ENCODE results near the gene PTPRM.

PTPRM gene

DNA sequence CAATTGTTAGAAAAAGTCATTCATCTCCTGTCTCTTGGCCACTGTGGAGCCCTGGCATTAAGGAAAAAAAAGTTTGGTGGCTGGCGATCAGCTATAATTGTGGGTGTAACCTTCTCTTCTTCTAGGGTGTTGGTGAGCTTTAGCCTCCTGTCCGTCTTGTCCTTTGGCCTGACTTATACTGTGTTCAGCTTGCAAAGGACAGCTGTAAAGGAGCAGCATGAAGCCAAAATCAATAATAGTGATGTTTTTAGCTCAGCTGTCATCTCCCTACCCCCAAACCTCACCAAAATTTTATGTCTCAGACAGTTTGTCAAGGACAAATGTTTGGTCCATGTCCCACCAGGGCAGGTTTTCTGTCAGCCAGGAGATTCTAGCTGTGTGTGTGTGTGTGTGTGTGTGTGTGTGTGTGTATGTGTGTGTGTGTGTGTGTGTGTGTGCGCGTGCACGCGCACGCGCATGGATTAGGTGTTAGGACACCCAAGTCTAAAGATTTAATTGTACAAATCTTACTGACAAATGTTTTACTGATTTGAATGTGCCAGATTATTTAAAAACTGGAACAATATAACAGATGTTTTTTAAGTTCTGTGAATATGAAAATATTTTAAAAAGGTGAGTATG, 109.2 kb downstream of the PTPRM start:
- no peak for DNase-seq

GRCh38 chr18:7677001-7677400, 109.9 kb downstream of the PTPRM start:
- DNase-seq: no peak

GRCh38 chr18:7677424-7677823, 110.3 kb downstream of the PTPRM start:
- DNase-seq: no peak

- no peak for DNase-seq
Measured at GRCh38 chr18:7678389-7678788, 111.3 kb downstream of the PTPRM start.

DNA sequence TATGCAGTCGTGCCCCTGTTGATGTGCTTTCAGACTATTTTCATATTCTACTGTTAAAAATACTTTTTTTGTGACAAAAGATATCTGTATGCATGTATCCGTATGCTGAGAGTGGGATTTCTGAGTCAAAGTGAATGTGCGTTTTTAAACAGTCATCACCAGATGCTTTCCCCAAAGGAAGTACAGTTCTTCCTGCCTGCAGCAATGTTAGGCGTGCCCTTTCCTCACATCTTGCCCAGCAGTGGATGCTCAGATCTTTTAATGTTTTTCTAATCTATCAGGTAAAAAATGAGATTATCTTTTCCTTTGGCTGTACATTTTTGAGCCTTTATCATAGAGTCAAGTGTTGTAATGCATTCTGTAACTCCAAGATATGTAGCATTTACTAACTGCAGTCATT, 111.7 kb downstream of the PTPRM start:
- DNase-seq: no peak

GRCh38 chr18:7681298-7681697, 114.2 kb downstream of the PTPRM start:
- DNase-seq: no peak

DNA sequence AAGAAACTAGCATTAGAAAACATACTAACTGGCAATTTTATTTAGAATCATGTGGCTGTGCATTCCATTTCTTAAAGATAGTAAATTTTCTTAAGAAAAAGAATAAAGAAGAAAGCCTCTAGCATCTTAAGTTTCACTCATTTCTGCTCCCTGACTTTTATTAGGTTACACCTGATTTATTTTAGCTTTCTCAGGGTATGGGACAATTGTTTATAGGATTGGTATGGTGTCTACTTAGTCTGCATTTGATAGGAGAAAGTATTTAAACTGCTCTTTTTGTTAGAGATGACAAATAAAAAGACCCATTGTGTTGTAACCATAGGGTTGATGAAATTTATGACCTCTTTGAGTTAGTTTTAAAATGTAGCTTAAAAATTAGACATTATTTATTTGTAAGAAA, 115.2 kb downstream of the PTPRM start:
- no peak for DNase-seq

GRCh38 chr18:7683753-7684152, 116.6 kb downstream of the PTPRM start:
- no peak for DNase-seq

DNA sequence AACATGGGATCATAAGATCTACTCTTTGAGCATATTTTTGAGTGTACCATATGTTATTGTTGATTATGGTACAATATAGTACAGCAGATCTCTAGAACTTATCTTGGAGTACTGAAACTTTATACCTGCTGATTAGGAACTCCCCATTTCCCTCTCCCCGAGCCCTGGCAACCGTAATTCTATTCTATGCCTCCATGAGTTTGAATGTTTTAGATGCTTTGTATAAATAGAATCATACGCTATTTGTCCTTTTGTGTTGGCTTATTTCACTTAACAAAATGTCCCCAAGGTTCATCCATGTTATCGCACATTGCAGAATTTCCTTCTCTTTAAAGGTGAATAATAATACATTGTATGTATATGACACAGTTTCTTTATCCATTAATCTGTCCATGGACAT, 117.2 kb downstream of the PTPRM start:
- DNase-seq: no peak

DNA sequence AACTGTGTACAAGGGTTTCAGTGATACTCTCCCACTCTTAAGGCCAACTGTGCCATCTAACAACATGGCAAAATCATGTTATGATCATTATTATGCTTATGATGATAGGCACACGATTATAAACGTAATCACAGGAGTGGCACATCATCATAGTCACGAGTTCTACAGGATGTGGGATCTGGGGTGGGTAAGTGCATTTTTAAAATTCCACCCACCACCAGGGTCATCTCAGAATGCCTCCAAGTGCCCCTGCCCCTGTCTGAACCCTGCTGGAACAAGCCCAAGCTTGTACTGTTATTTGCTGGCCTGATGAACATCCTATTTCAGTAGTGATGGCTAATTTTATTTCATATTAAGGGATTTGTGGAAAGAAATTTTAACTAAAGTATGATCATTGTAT, 117.8 kb downstream of the PTPRM start:
- no peak for DNase-seq

GRCh38 chr18:7686278-7686677, 119.2 kb downstream of the PTPRM start:
- DNase-seq: no peak

GRCh38 chr18:7688580-7688979, 121.5 kb downstream of the PTPRM start:
- no peak for DNase-seq

DNA sequence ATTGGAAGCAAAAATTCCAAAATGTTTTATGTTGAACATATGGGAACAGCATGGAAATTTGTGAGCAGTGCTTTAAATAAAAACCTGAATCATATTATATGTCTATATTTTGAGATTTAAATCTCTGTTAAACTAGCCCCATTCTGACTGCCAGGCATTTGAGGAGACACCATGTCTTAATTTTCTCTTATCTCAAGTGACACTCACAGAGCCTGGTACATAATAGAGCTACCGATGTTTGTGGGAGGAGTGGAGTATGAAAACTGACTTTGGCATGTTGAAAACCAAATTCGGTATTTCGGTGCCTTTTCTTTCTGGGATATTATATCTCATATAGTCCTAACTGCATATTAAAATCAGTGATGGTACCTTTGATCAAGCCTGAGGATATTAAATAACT, 124.1 kb downstream of the PTPRM start:
- no peak for DNase-seq

GRCh38 chr18:7696780-7697179, 129.7 kb downstream of the PTPRM start:
- DNase-seq: no peak

DNA sequence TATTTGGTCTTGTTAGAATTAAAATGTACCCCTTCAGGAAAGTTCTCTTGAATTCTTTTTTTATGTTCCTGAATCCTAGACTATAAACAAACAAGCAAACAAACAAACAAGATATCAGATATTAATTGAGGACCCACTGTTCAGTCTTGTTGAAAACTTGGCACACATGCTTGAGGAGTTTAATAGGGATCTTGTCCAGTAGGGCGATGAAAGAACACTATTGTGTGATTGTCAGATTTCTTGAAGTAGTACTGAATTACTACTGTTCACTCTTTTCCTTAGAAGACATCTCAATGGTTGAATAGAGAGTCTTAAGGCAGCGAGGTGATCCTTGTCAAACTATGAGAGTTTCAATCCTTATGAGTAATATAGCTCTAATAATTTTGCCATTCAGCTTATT, 130.2 kb downstream of the PTPRM start:
- no peak for DNase-seq

GRCh38 chr18:7711495-7711894, 144.4 kb downstream of the PTPRM start:
- no peak for DNase-seq

DNA sequence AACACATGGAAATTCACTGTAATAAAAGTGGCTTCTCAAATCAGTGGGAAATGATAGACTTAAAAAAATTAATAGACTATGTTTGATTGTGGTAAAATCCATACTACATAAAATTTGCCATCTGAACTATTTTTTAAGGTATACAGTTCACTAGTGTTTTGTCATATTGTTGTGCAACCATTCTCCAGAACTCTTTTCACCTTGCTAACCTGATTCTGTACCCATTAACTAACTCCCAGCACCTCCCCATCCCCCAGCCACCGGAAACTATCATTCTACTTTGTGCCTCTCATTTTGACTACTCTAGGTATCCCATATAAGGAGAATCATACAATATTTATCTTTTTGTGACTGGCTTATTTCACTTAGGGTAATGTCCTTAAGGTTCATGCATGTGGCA, 153.3 kb downstream of the PTPRM start:
- no peak for DNase-seq

GRCh38 chr18:7721532-7721931, 154.4 kb downstream of the PTPRM start:
- no peak for DNase-seq

- no peak for DNase-seq
Measured at GRCh38 chr18:7722955-7723354, 155.8 kb downstream of the PTPRM start.

DNA sequence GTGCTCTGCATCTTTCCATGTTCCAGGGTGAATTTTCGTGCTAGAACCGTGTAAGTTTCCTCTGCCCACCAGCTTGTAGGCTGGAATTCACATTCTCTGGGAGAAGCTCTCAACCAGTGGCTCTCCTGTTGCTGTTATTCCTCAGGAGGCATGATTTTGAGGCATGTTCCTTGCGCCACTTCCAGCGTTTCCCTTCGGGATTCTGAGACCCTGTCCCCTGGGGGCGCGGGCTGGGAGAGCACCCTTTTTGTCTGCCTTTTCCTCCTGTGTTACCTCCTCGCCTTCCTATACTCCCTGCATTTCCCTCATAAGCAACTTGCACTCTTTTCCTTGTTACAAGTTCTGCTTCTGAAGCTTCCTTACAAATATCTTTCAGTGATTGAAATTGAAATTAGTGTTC, 156.4 kb downstream of the PTPRM start:
- DNase-seq: no peak

DNA sequence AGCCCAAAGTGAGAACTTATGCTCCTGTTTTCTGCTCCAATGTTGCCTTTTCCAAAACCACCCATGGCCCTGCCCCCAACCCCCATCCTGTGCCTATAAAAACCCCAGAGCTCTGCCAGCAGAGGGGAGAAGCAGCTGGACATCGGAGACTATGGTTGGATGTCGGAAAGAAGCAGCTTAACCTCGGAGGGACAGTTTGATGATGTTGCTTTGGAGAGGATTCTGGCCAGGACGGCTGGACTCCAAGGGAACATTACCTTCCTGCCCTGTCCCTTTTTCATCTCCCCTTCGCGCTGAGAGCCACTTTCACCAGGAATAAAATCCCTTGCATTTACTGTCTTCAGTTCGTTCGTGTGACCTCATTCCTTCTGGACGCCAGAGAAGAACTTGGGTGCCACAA, 158.4 kb downstream of the PTPRM start:
- DNase-seq: no peak

- no peak for DNase-seq
Measured at GRCh38 chr18:7725897-7726296, 158.8 kb downstream of the PTPRM start.

GRCh38 chr18:7726522-7726921, 159.4 kb downstream of the PTPRM start:
- DNase-seq: no peak

DNA sequence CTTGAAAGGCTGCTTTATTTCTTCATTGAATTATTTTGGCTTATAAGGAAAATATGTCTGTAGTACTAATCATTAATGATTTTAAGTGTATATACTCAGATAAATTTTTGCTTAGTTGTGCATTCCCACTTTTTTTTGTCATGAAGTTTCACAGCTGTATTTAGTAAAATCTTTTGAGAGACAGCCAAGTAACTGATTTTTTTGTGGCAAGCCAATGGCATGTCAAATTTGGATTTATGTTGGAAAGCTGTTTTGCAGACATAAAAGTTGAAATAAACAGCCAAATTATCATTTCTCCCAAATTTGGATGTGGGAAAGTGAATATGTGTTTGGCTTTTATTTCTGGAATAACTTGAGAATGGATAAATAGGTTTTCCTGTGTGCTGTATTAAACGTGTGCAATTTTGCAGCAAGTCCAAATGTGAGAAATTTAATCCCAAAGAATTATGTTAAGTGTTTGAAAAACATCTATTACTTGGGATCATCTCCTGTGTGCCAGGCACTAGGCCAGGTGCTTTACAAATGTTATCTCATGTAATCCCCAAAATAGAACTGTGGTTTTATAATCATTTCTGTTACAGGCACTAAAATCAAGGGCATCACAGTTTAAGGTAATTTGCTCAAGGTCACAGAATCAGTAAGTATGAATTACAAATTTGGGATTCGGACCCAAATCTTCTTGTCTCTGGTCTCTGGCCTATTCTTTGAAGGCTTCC, 160.4 kb downstream of the PTPRM start:
- no peak for DNase-seq

GRCh38 chr18:7728297-7728696, 161.2 kb downstream of the PTPRM start:
- no peak for DNase-seq

All from NCI-H774 (cell line).